ENCODE results near the gene RPS13.
"Not testable (repeated sequence)": the region's sequence is repeated elsewhere in the genome, so short reads cannot be mapped to it uniquely, and the experiment has no call there.

Gene RPS13

GRCh38 chr11:17077520-17078401 is at the start of gene RPS13:
RPS13 (minus strand) TSS chr11:17077667; CDS start chr11:17077641, 26 bp downstream.
- peak; percentile 37 to 99 (median 96) for DNase-seq

GRCh38 chr11:17121981-17122380 is 44.5 kb upstream of the RPS13 start:
- DNase-seq = no peak

GRCh38 chr11:17117262-17117661 is 39.8 kb upstream of the RPS13 start:
- DNase-seq = no peak

DNA sequence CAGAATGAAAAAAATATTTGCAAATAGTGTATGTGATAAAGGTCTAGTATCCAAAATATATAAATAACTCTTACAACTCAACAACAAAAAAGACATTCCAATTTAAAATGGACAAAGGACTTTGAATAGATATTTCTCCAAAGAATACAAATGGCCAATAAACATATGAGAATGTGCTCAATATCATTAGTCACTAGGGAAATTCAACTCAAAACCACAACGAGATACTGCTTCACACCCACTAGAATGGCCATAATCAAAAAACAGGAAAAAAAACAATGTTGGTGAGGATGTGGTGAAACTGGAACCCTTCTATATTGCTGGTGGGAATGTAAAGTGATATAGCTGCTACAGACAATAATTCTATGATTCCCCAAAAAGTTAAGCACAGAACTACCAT is 38.6 kb upstream of the RPS13 start:
- DNase-seq = no peak

DNA sequence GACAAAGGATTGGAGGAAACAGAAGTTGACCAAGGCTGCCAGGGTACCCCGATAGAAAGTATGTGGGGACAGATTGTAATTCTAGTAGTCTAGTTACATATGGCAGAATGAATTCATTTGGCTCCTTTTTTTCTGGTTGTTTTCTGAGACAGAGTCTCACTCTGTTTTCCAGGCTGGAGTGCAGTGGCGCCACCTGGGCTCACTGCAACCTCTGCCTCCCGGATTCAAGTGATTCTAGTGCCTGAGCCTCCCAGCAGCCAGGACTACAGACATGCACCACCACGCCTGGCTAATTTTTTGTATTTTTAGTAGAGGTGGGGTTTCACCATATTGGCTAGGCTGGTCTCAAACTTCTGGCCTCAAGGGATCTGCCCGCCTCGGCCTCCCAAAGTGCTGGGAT is 30.3 kb upstream of the RPS13 start:
- DNase-seq = not testable (repeated sequence)

- not testable (repeated sequence) for DNase-seq
Observed at GRCh38 chr11:17105404-17106040, 28.1 kb upstream of the RPS13 start.

DNA sequence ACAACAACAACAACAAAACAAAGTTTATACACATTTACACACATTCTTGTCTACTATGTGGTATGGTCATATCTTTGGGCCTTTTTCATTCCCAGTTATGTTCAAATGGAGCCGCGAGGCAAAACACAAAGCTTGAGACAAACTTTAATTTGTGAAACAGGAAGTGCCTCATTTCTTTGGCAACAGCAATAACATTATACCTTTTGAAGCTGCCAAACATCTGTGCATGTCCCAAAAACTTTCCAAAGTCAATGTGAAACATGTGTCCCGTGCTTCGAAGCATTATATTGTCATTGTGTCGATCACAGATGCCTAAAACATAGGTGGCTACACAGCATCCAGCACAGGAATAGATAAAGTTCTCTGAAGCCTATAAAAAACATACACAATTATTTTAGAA is 25.0 kb upstream of the RPS13 start:
- DNase-seq = no peak

DNA sequence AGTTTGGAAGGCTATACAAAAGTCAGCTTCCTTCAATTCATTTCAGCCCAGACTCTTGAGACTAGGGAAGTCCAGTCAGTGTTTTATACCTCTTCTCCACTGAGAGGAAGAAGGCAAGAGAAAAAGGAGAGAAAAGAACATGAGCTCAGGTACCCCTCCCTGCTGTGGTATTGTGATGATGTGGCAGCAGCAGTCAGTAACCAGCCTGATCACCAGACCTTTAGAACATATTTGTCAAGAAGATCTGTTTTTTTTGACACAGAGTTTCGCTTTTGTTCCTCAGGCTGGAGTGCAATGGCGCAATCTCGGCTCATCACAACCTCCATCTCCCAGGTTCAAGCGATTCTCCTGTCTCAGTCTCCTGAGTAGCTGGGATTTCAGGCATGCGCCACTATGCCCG is 21.2 kb upstream of the RPS13 start:
- DNase-seq = no peak

- DNase-seq = no peak
Observed at GRCh38 chr11:17098038-17098437, 20.6 kb upstream of the RPS13 start.

DNA sequence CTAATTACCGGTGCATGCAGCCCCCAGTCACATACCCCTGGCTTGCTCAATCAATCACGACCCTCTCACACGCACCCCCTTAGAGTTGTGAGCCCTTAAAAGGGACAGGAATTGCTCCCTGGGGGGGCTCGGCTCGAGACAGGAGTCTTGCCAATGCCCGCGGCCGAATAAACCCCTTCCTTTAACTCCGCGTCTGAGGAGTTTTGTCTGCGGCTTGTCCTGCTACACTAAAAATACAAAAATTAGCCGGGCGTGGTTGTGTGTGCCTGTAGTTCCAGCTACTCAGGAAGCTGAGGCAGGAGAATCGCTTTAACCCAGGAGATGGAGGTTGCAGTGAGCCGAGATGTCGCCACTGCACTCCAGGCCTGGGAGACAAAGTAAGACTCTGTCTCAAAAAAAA is 8.5 kb upstream of the RPS13 start:
- not testable (repeated sequence) for DNase-seq

DNA sequence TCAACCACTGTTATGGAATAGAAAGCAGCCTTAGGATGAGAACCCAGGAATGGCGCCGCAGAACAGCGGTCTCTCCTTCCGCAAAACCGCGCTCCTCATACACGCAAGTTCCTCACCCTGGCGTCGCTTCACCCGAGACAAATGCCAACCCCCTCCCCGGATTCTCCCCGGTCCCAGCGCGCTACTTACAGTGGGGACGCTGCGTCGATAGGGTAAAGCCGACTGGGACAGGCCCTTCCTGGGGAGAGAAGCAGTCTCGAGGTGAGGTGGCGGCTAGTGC is 287 bp downstream of the RPS13 start:
- DNase-seq = no peak

DNA sequence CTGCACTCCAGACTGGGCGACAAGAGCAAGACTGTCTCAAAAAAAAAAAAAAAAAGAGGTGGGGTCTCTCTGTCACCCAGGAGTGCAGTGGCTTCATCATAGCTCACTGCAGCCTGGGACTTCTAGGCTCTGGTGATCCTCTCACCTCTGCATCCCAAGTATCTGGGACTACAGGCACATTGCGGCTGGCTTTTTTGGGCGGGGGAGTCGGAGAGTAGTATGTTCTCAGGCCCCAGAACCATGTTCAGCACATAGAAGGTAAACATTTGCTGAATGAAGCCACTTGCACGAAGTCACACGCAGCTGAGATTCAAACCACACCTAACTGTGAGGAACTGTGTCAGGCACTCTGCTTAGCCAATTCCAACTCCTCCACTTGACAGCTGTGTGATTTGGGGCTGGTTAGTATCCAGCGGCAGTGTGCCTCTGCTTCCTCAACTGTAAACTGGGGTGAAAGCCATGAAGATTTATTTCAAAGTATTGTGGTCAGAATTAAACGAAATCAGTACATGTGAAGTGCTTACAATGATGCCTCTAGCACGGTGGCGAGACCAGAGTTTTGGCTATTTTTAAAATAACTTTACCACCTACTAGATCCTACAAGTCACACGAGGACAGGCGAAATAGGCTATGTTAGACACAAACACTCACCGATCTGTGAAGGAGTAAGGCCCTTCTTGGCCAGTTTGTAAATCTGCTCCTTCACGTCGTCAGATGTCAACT is 789 bp downstream of the RPS13 start:
- no peak for DNase-seq

DNA sequence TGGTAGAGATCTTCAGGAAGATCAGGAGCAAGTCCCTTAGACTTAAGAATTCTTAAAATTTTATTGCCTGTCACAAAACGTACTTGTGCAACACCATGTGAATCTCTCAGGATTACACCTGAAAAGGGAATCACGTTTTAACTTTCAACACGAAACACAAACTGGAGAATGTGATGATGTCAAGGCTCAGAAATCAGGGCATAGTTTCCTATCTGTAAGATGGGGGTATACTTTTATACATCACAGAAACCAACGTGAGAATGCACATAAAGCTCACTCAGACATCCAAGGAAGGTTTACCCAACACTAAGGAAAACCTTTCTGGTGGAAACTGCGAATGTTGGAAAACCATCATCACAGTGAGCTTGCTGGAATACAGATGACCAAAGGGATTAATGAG is 2.0 kb downstream of the RPS13 start:
- no peak for DNase-seq

- DNase-seq = no peak
Observed at GRCh38 chr11:17073370-17074027, 4.0 kb downstream of the RPS13 start.

DNA sequence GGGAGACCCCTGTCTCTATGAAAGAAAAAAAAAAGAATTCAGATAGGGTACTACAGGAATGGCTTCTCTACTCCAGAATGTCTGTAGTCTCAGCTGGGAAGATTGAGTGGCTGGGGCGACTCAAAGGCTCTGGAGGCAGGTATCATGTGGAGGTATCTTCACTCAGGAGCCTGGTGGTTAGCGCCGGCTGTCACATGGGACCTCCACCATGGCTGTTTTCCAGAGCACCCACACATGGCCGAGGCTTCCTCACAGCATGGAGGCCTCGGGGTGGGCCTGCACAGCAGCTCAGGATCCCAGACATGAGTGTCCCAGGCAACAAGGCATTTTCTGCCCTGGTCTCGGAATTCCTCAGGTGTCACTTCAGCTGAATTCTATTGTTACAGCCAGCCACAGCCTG is 10.1 kb downstream of the RPS13 start:
- no peak for DNase-seq

GRCh38 chr11:17066691-17067090 is 10.8 kb downstream of the RPS13 start:
- DNase-seq = peak in 5 of 14 donors; percentile 2 to 72 (median 7)

GRCh38 chr11:17063171-17064002 is 14.1 kb downstream of the RPS13 start:
- peak in 8 of 14 donors; percentile 7 to 55 (median 22) for DNase-seq

- not testable (repeated sequence) for DNase-seq
Observed at GRCh38 chr11:17051146-17051545, 26.3 kb downstream of the RPS13 start.

DNA sequence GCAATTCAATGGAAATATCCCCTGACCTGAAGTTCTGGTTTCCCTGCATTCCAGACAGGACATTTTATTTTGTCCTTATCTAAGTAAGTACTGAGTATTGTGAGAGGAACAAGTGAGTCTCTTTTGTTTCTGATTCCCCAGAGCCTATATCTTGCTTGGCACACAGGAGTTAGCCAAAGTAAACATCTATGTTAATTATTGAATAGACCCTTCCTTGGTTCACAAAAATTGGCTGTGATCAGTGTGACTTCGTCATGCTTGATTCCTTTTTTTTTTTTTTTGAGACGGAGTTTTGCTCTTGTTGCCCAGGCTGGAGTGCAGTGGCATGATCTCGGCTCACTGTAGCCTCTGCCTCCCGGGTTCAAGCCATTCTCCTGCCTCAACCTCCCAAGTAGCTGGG is 29.0 kb downstream of the RPS13 start:
- not testable (repeated sequence) for DNase-seq

GRCh38 chr11:17046690-17047089 is 30.8 kb downstream of the RPS13 start:
- no peak for DNase-seq

DNA sequence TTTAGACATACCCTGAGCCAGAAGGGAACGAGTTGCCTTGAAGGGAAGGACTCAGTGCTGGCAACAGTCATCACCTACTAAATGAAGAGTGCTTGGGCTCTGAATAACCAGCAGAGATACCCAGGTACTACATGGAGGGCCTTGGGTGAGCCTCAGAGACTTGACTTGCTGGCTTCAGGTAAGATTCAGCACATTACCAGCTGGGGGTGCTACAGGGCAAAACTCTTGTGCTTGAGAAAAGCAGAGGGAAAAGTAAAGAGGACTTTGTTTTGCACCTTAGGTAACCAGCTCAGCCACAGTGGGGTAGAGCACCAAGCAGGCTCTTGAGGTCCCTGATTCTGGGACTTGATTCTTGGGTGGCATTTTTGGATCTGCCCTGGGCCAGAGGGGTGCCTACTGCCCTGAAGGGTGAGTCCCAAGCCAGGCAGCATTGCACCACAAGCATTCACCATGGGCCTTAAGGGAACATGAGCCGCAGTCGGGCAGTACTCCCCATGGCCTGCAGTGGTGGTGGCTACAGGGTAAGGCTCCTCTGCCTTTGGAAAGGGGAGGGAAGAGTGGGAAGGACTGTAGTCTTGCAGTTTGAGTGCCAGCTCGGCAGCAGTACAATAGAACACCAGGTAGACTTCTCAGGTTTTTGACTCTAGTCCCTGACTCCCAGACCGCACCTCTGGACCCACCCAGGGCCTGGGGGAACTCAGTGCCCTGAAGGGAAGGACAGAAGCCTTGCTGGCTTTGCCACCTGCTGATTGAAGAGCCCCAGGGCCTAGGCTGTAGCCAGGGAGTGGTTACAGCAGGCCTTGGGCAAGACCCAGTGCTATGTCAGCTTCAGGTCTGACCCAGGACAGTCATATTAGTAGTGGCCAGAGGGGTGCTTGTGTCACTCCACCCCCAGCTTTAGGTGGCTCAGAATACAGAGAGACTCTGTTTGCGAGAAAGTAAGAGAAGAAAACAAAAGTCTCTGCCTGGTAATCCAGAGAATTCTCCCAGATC is 40.5 kb downstream of the RPS13 start:
- no peak for DNase-seq
